Retina (tissue), 1 donor: ENCODE measurements around the gene TET1.
"Not testable (repeated sequence)": the region's sequence is repeated elsewhere in the genome, so short reads cannot be mapped to it uniquely, and the experiment has no call there.

Source experiments
- DNase-seq: peaks from one replicate; pipeline ENCODE4 v3.0.0-alpha.2; 2016

Gene TET1

DNA sequence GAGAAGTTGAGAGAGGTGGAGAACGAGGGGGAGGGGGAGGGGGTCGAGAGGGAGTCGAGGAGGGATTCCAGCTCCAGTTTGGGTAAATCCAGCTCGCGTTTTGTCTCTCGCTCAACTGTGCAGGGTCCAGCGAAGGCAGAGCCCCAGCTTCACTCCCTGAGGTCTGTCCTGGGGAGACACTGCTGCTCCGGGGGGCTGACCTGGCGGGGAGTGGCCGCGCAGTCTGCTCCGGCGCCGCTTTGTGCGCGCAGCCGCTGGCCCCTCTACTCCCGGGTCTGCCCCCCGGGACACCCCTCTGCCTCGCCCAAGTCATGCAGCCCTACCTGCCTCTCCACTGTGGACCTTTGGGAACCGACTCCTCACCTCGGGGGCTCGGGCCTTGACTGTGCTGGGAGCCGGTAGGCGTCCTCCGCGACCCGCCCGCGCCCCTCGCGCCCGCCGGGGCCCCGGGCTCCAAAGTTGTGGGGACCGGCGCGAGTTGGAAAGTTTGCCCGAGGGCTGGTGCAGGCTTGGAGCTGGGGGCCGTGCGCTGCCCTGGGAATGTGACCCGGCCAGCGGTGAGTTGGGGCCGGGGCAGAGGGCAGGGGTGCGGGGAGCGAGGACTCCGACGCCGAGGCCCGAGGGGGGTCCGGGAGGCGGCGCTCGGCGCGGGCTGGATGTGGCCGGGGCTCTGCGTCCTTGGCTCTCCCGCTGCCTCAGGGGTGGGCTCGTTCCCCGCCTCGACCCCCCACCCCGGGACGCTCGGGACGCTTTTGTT lies at the start of gene TET1:
TSS of gene TET1 (plus strand) at position 152 of the 757 bp plus-strand sequence. CDS start 12,002 bp downstream, outside the sequence.
- peak; percentile 92 for DNase-seq

DNA sequence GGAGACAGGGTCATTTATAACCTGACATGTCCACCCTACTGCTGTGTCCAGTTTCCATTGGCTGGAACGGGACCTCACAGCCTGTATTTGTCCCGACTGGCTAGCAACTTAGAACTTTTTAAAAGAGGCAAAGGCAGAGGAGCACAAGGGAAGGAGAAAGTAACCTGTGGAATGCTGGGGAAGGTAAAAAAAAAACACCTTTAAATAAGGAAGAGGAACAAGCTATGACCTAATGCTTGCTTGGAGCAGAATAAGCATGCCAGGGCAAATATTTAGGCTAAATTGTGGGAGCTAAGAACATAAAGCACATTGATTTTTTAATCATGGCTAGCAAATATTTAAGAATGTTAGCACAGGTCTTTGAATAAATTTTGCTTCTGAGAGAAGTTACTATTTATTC lies 43.9 kb upstream of the TET1 start:
- DNase-seq: not testable (repeated sequence)

DNA sequence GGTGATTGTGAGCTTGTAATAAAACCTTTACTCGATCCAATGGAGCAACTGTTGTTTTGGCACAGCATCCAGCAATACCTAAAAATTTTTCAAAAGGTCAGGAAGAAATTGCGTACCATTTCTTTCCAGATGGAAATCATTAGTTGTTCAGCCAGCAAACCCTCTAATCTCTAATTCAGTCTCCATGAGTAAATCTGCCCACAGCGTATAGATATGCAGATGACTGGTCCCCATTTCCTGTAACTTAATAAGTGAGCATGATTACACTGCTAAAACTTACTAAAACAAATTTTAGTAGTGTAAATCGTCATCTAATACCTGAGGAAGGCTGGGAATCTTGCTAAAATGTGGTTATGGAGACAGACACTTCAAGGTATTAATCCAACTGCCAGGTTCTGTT lies 43.4 kb upstream of the TET1 start:
- DNase-seq: no peak

DNA sequence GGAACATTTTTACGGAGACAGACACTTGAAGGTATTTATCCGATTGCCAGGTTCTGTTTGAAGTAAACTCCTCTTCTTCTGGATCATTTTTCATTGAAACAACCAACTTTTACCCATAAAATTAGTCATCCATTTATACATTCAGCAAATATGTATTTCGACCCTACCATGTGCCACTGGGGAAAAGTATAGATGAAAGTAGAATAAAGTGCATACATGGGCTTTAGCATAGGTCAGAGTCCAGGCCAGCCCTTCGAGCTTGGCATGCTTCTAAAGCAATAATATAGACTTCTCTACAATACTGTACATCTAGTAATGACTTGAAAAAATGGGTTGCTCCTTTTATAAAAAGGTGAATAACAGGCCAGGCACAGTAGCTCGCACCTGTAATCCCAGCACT lies 42.9 kb upstream of the TET1 start:
- DNase-seq: no peak

DNA sequence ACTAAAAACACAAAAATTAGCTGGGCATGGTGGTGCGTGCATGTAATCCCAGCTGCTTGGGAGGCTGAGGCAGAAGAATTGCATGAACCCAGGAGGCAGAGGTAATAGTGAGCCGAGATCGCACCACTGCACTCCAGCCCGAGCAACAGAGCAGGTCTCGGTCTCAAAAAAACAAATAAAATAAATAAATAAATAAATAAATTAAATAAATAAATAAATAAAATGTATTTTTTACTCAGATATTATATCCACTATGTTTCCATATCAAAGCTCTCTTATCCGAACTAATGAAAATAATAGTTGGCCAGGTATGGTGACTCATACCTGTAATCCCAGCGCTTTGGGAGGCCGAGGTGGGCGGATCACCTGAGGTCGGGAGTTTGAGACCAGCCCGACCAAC lies 41.5 kb upstream of the TET1 start:
- DNase-seq: not testable (repeated sequence)

DNA sequence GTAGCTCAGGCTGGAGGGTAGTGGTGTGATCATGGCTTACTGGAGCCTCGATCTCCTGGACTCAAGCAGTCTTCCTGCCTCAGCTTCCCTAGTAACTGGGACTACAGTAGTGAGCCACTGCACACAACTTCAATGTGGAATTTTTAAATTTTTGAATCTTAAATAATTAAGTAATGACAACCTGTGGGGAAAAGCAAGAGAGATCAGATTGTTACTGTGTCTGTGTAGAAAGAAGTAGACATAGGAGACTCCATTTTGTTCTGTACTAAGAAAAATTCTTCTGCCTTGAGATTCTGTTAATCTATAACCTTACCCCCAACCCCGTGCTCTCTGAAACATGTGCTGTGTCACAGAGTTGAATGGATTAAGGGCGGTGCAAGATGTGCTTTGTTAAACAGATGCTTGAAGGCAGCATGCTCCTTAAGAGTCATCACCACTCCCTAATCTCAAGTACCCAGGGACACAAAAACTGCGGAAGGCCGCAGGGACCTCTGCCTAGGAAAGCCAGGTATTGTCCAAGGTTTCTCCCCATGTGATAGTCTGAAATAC lies 34.6 kb upstream of the TET1 start:
- not testable (repeated sequence) for DNase-seq

DNA sequence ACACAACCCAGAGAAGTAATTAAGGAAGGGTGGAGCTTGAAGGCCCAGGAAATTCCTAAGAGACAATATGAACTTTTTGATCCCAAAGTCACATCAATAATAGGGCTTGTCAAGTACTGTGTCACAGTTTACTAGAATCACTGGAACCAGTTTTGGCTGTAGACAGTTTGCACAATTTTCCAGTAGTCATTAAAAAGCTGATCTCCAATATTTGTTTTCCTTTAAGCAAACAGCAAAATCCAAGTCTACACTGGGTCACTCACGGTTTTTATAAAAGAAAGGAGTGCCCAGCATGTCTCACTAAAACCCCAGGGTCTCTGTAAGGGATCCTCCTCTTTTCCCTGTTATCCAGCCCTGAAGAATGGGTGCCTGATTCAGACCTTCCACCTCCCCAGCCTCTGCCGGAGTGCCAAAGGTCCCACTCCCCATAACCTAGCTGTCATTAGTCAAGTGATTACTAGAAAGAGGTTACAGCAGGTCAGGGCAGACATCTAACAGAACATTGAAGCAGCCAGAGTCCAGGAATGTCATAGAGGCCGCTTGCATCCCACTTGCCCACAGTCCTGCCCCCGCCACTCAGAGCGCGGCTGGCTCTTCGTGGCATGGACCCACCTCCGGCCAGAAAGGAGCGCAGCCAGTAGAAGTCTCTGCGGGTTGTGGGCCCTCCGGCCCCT lies 33.4 kb upstream of the TET1 start:
- peak; percentile 2 for DNase-seq

DNA sequence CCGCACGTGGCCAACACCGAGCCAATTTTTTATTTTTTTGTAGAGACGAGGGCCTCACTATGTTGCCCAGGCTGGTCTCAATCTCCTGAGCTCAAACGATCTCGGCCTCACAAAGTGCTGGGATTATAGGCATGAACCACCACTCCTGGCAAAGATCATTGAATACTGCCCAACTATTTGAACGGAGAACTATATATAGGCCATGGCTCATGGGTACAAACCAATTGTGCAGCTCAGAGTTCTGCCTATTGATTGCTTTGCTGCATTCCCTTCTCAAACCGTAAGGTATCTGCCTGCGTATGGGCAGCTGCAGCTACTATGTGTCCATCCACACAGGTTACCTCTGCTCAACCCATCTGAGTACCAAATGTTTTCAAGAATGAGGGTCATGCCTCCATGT lies 23.2 kb upstream of the TET1 start:
- no peak for DNase-seq

DNA sequence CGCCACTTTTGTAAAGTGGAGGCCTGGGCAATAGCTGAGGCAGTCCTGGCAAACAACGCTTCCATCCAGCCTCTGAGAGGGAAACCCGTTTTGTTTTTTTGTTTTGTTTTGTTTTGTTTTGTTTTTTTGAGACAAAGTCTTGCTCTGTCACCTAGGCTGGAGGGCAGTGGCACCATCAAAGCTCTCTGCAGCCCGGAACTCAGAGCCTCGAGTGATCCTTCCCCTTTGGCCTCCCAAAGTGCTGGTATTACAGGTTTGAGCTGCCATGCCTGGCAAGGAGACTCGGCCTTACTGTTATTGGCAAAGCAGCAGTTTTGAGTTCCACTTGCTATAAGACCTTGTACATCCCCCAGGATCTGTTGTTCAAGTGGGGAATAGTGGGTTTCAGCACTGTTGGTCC lies 22.3 kb upstream of the TET1 start:
- no peak for DNase-seq

DNA sequence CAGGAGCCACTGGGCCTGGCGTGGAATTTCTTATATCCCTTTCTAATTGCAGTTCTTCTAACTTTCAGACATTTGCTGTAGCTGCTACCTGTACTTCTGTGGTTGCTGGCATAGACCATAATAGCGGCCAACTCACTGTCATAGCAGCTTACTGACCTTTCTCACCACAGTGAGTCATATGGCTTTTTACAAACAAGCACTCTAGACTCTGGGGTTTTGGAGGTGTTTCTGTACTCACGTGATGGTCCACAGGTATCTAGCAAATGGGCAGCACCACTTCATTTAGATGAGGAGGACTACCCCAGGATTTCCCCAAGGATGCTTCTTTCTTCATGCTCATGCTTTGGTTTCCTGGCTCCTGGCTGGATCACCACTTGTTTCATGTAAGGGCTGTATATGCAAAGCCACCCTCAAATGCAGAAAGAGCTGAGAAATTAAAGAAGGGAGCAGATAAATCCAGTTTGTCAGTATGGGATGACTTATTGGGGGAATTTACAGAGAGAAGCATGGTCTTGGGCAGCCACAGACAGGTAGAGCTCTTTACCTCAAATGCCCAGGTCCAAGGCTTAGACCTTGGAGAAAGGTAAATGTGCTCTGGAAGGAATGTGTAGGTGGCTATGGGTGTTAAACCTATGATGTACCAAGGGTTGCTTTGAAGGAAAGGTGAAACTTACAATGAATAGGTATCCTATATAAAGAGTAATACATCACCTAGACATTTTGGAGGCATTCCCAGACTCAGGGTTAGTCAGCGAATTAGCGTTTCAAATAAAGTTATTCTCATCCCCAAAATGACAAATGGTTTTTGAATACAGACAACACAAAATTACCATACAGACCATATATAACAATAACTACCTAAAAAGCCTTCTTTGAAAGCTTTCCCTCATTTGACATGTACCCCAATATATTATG lies 16.9 kb upstream of the TET1 start:
- no peak for DNase-seq

DNA sequence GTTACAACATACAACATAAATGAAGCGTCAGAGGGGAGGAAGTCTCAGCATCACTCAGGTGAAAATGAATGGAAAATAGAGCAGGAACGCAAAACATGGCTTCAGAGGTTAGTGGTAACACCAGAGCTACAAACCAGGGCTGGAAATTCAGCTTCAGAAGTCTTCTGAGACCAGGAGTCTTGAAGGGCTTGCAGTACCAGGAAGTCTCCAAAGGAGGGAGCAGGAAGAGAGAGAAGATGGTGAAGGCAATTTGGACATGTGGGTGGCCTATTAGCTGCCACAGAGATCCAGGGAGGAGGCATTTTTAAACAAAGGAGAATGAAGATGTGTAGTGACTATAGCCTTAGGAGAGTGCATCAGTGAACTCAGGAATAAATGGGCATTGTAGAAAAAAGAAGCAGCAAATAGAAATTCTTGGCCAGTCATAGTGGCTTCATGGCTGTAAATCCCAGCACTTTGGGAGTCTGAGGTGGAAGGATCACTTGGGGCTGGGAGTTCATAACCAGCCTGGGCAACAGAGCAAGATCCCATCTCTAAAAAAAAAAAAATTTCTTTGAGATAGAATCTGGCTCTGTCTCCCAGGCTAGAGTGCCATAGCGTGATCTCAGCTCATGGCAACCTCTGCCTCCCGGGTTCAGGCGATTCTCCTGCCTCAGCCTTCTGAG lies 9.3 kb upstream of the TET1 start:
- peak; percentile 73 for DNase-seq

DNA sequence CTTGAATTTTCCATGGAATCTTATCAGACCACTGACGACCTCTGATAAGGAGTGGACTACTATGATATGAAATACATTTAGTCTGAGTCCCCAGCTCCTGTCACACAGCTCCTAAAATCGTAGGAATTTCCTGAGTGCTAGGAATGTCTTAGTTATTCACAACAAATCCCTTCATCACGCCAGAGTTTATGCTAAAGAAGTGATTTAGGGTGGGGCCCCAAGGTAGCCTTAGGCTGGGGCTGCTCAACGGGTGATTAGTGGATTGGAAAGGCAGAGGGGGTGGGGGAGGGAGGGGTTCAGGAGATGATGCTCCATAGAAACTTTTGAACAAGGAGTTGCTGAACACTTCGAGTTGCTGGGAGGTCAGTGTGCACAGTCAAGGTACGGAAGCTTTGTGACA lies 7.0 kb upstream of the TET1 start:
- DNase-seq: no peak

DNA sequence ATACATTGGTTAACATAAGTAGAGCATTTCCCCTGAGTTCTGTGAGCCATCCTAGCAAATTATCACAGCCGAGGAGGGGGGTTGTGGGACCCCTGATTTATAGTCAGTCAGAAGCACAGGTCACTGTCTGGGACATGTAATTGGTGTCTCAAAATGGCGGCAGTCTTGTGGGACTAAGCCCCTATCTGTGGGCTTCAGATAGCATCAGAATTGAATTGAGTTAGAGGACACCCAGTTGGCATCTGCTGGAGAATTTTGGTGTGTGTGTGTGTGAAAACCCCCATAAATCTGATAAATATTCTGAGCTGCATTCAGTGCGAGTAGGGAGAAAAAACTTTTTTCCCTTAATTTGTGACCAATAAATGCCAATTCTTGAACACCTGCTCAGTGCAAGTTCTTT lies 6.5 kb upstream of the TET1 start:
- DNase-seq: no peak

DNA sequence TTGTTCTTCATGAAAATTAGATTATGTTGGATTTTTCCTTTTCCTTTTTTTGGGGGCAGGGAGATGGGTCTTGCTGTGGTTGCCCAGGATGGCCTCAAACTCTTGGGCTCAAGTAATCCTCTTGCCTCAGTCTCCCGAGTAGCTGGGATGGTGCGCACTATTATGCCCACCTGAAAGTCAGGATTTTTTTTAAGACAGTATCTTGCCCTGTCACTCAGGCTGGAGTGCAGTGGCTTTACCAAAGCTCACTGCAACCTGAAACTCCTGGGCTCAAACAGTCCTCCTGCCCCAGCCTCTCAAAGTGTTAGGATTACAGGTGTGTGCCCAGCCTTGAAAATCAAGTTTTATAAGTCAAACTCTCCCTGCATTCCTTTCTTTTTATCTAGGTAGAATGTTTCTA lies 1.7 kb upstream of the TET1 start:
- DNase-seq: no peak

DNA sequence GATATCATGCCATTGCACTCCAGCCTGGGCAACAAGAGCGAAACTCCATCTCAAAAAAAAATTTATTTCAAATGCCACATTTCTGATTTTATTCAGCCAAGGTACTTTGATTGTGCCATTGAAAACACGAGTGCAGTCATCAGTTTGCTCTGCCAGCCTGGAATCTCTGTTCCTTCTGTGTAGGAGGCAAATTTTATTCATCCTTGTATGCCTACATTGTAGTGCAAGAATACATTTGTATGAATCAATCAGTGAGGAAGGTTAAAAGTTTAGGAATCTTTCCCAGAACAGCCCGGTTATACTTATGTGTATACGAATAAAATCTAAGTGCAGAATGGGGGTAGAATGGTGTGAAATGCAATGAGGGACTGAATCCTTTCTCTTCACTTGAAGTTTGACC lies 886 bp upstream of the TET1 start:
- DNase-seq: peak; percentile 2

DNA sequence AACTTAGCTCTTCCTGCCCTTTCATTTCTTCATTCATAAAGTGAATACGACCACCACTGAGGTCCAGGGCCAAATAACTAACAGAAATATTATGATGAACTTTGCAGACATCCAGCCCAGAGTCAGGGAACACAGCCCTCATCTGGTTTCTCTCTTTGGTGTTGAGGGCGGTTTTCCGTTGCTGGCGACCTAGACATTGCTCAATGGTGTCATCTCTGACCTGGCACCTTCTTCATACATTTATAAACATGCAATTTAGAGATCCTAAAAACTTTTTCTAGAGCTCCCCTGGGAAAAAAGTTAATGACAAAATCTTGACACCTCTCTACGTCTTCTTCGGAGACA lies 324 bp upstream of the TET1 start:
- DNase-seq: no peak

DNA sequence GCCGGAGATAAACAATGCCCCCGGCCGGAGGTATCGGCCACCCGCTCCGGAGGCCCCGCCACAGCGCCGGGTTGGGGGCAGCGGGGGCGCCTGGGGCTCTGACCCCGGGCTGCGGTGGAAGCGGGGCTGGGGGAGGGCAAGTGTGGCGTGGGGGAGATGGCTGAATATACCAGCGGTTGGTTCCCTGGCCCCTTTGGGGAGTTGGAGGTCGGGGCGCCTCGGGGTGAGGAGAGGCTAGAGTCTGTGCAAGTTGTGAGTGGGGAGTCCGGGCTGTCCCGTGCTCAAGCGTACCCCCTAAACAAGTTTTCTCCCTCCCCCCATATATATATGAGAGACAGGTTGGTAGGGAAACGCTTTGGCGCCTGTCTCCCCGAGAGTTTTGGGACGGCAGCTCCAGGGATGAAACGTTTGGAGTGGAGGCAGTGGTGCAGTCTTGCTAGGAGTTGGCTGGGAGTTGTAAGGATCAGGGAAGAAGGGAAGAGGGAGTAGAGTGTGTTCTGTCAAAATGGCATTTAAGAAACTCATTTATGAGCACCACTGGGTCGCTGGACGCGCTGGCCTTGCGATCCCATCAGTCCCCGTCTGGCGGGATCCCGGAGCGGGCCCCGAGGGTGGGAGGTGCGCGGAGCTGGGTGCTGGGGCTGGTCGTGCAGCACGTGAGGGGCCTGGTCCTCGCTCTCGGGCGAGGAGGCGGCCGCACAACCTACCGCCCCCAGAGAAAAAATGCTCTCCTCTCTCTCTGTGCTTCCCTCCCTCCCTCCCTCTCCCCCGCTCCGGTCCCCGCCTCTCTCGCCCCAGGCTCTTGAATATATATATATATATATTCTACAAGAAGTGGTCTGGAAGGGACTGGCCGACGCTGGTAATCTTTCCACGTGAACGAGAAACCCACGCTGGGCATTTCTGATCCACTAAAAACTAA lies 1.1 kb downstream of the TET1 start:
- DNase-seq: peak; percentile 76

DNA sequence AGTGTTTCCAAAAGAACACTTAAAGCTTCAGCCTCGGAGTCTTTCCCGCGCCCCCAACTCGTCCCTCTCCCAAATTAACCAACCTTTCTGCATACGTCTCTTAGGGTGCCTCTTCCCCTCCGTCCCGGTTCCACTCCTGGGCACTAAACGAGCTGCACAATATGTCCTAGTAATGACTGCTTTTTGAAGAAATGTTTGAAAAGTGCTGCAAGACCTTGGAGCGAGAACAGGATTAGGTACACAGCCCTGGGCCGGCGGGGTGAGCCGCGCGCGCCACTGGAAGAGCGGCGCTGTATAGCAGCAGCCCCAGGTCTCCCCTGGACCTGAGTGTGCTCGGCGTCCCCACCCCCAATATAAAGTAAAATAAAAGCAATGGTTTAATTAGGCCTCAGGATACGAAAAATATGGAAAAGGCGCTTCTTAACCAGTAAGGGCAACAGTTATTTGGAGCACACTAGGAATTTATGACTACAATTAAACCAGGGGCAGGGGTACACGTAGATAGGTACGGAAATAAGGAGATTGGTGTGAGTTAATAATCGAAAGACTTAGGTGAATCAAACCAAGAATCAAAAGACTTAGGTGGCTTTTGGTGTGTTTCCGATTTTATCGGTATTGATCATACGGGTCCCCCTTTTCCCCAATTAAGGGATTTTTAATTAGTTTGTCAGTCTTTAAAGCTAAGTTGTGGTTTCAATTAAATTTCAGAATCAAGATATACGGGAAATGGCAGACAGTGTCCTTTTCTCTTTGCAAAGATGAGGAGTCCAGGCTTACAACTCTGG lies 1.9 kb downstream of the TET1 start:
- peak; percentile 77 for DNase-seq

DNA sequence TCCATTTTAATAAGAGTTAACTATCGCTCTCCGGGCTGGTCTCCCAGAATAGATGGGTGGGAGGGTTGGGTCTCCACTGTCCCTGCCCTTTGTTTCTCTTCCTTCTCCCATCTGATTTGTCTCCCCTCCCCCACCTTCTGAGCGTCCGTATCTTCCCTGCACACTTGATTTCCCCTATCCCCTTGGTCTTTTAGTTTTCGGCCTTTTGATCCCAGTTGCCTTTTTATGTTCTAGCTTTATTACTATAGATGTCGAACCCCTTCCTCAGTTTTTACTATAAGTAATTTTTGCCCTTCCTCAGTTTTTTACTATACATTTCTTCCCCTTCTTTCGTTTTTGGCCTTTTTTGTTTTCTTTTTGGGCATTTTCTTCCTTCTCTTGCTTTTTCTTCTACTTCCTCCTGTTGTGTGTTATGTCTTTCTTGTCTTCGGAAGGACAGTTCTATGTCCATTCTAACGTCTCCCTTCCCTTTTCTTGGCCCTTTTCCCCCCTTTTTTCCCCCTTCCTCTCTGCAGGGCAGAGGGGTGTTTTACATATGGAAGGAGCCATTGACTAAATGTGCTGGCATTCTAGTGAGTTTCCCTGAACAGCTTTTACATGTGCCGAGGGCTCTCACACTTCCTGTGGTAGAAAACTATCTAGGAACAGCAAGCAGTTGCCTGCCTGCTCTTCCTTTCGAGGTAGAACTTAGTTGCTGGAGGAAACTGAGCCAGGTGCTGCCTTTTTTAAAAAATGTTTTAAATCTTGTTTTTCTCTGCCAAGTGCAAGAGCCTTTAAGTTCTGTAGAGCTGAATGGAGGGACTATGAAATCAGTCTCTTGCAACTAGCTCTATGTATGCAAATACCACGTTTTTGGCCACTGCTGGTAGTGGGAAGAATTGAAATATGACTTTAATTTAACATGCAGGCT lies 2.8 kb downstream of the TET1 start:
- DNase-seq: peak; percentile 51

DNA sequence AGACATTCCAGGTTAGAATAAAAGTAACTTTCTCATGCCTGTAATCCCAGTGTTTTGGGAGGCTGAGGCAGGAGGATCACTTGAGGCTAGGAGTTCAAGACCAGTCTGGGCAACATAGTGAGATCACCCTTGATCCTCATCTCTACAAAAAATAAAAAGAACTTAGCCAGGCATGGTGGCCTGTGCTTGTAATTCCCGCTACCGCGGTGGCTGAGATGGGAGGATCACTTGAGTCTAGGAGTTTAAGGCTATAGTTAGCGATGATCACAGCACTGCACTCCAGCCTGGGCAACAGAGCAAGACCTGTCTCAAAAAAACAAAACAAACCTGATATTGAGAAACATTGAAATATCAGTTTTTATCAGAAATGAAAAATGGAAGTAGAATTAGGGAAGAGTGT lies 4.6 kb downstream of the TET1 start:
- DNase-seq: no peak
